ENCODE results near the gene DNAH3. TPM values are rescaled to one million over a fixed set of nuclear protein-coding genes. Genes with fewer than 3 reads are reported as not detected.
"Not testable (repeated sequence)": the region's sequence is repeated elsewhere in the genome, so short reads cannot be mapped to it uniquely, and the experiment has no call there.

DNAH3 gene
- total RNA-seq, 1 donor from 2014 or later, result not detected

DNA sequence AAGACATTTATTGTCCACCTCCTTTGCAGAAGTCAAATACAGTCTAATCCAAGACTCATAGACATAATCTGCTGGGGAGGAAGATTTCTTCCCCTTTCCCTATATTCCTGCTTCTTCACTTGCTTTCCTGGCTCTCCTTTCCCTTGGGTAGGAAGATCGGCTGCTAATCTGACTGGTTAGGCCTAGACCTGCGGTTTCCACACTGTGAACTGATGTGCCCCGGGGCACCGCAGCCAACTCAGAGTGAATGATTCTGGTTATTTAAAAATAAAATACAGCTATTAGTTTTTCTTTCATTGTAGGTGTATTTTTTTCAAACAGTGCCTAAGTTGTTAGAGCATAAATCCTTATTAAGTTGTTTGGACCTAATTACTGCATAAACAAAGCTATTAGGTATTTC lies 78.9 kb downstream of the DNAH3 start:
- no peaks in the 10 kb centered on the region for H3K4me1 Mint-ChIP-seq (ENCODE audit: low read depth, unreplicated experiment)
- no peak for TF ChIP-seq CTCF (IDR thresholded peaks at IDR 0.05; ENCODE audit: partially characterized antibody, unreplicated experiment)
- no peak overlapping the region for H3K27ac Mint-ChIP-seq (ENCODE audit: unreplicated experiment)
- no peaks in the 10 kb centered on the region for H3K9me3 Mint-ChIP-seq (ENCODE audit: unreplicated experiment)
- H3K27me3 Mint-ChIP-seq (ENCODE audit: unreplicated experiment), result no peaks in the 10 kb centered on the region
- DNase-seq, result no peak
- peaks cover 5% of the 10 kb centered on the region for H3K36me3 Mint-ChIP-seq (ENCODE audit: unreplicated experiment)
- H3K4me3 Mint-ChIP-seq (ENCODE audit: unreplicated experiment), result no peak overlapping the region

- no peak overlapping the region for H3K27ac Mint-ChIP-seq (ENCODE audit: unreplicated experiment)
- no peaks in the 10 kb centered on the region for H3K4me1 Mint-ChIP-seq (ENCODE audit: low read depth, unreplicated experiment)
- H3K9me3 Mint-ChIP-seq (ENCODE audit: unreplicated experiment), result no peaks in the 10 kb centered on the region
- H3K27me3 Mint-ChIP-seq (ENCODE audit: unreplicated experiment), result no peaks in the 10 kb centered on the region
- peaks cover 5% of the 10 kb centered on the region for H3K36me3 Mint-ChIP-seq (ENCODE audit: unreplicated experiment)
- H3K4me3 Mint-ChIP-seq (ENCODE audit: unreplicated experiment), result no peak overlapping the region
- no peak for DNase-seq
- no peak for TF ChIP-seq CTCF (IDR thresholded peaks at IDR 0.05; ENCODE audit: partially characterized antibody, unreplicated experiment)
Measured at GRCh38 chr16:21070564-21070963, 80.1 kb downstream of the DNAH3 start.

- H3K27me3 Mint-ChIP-seq (ENCODE audit: unreplicated experiment), result no peaks in the 10 kb centered on the region
- H3K9me3 Mint-ChIP-seq (ENCODE audit: unreplicated experiment), result no peaks in the 10 kb centered on the region
- no peak overlapping the region for H3K4me3 Mint-ChIP-seq (ENCODE audit: unreplicated experiment)
- H3K27ac Mint-ChIP-seq (ENCODE audit: unreplicated experiment), result no peak overlapping the region
- DNase-seq, result no peak
- peaks cover 5% of the 10 kb centered on the region for H3K36me3 Mint-ChIP-seq (ENCODE audit: unreplicated experiment)
- H3K4me1 Mint-ChIP-seq (ENCODE audit: low read depth, unreplicated experiment), result no peaks in the 10 kb centered on the region
- TF ChIP-seq CTCF (IDR thresholded peaks at IDR 0.05; ENCODE audit: partially characterized antibody, unreplicated experiment), result no peak
Measured at GRCh38 chr16:21069986-21070385, 80.7 kb downstream of the DNAH3 start.

DNA sequence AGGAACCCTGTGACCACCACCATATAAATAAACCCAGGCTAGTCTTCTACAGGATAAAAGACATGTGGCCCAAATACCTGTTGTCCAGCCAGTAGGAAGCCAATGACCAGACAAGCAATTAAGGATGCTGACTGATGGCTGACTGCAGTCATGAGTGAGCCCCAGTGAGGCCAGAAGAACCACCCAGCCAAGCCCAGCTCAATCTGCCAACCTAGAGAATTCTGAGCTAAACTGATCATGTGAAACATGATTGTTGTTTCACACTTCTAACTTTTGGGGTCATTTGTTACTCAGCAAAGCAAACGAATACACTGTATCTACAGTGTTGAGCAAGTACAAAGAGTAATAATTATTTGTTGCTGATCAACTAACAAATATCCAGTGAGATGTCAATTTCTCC lies 86.4 kb downstream of the DNAH3 start:
- no peak for TF ChIP-seq CTCF (IDR thresholded peaks at IDR 0.05; ENCODE audit: partially characterized antibody, unreplicated experiment)
- H3K9me3 Mint-ChIP-seq (ENCODE audit: unreplicated experiment), result peaks cover 2% of the 10 kb centered on the region
- H3K27me3 Mint-ChIP-seq (ENCODE audit: unreplicated experiment), result peaks cover 4% of the 10 kb centered on the region
- no peak overlapping the region for H3K27ac Mint-ChIP-seq (ENCODE audit: unreplicated experiment)
- DNase-seq, result no peak
- H3K4me1 Mint-ChIP-seq (ENCODE audit: low read depth, unreplicated experiment), result no peaks in the 10 kb centered on the region
- H3K4me3 Mint-ChIP-seq (ENCODE audit: unreplicated experiment), result no peak overlapping the region
- H3K36me3 Mint-ChIP-seq (ENCODE audit: unreplicated experiment), result no peaks in the 10 kb centered on the region

DNA sequence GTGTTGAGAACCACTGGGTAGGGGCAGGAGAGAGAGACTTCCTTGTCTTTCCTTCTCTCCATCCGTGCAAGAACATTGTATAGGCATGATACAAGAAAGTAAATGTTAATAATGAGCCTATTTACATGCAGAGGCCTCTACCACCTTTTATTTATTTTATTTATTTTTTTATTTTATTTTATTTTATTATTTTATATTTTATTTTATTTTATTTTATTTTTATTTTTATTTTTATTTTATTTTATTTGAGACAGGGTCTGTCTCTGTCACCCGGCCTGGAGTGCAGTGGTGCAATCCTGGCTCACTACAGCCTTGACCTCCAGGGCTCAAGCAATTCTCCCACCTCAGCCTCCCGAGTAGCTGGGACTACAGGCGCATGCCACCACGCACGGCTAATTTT lies 87.3 kb downstream of the DNAH3 start:
- DNase-seq; H3K27ac Mint-ChIP-seq (ENCODE audit: unreplicated experiment); H3K36me3 Mint-ChIP-seq (ENCODE audit: unreplicated experiment); H3K4me3 Mint-ChIP-seq (ENCODE audit: unreplicated experiment); H3K27me3 Mint-ChIP-seq (ENCODE audit: unreplicated experiment); H3K4me1 Mint-ChIP-seq (ENCODE audit: low read depth, unreplicated experiment); H3K9me3 Mint-ChIP-seq (ENCODE audit: unreplicated experiment): not testable (repeated sequence)

DNA sequence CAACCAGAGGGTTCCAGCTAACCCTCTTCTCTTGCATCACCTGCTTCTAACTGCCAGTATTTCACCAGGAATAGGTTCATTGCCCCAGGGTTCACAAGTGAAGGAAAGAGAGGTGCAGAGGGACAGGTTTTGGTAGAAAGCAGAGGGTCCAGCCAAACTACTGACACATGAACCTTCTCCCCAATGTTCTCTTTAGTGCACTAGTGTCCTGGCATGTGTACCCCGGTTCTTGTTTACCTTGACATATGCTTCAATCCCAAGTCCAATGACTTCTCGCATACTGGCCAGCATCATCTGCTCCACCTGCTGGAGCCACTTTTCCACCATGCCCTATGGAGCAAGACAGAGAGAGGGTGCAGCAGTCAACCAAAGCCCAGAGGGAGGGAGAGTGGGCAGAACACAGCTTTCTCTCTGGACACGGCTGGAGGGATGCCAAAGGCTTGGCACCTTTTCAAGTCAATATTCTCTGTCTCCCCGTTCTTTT lies 90.6 kb downstream of the DNAH3 start:
- Mint-ChIP-seq H3K27ac (ENCODE audit: unreplicated experiment) (no peak overlapping the region), H3K27me3 (ENCODE audit: unreplicated experiment) (peaks cover 7% of the 10 kb centered on the region), H3K4me3 (ENCODE audit: unreplicated experiment) (no peak overlapping the region), H3K36me3 (ENCODE audit: unreplicated experiment) (no peaks in the 10 kb centered on the region), H3K9me3 (ENCODE audit: unreplicated experiment) (peaks cover 2% of the 10 kb centered on the region), H3K4me1 (ENCODE audit: low read depth, unreplicated experiment) (peaks cover 5% of the 10 kb centered on the region)
- no peak for DNase-seq
- no peak for TF ChIP-seq CTCF (IDR thresholded peaks at IDR 0.05; ENCODE audit: partially characterized antibody, unreplicated experiment)

Measured in glutamatergic neuron (in vitro differentiated cells).